ENCODE results near the gene RXFP3.
A peak's percentile ranks its signal among the peaks of the same experiment; 100 is the strongest.

The RXFP3 gene, protein sequence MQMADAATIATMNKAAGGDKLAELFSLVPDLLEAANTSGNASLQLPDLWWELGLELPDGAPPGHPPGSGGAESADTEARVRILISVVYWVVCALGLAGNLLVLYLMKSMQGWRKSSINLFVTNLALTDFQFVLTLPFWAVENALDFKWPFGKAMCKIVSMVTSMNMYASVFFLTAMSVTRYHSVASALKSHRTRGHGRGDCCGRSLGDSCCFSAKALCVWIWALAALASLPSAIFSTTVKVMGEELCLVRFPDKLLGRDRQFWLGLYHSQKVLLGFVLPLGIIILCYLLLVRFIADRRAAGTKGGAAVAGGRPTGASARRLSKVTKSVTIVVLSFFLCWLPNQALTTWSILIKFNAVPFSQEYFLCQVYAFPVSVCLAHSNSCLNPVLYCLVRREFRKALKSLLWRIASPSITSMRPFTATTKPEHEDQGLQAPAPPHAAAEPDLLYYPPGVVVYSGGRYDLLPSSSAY

GRCh38 chr5:33936381-33937016 is at the start of gene RXFP3:
TSS of gene RXFP3 (plus strand) at chr5:33936386. CDS start at chr5:33936741, 355 bp downstream.
- H3K4me3 ChIP-seq (ENCODE audit: control insufficient read depth, low read depth, low read length), result peak within 1 kb of the TSS; percentile 52
- DNase-seq (ENCODE audit: low read depth), result peak; percentile 37
- no peak for TF ChIP-seq CTCF (conservative IDR thresholded peaks at IDR 0.05; ENCODE audit: control insufficient read depth, insufficient read depth, low read depth, low read length)

GRCh38 chr5:33887268-33887667 is 48.9 kb upstream of the RXFP3 start:
- TF ChIP-seq CTCF (conservative IDR thresholded peaks at IDR 0.05; ENCODE audit: control insufficient read depth, insufficient read depth, low read depth, low read length), result no peak
- DNase-seq (ENCODE audit: low read depth), result no peak
- no peak overlapping the region for H3K4me3 ChIP-seq (ENCODE audit: control insufficient read depth, low read depth, low read length)

DNA sequence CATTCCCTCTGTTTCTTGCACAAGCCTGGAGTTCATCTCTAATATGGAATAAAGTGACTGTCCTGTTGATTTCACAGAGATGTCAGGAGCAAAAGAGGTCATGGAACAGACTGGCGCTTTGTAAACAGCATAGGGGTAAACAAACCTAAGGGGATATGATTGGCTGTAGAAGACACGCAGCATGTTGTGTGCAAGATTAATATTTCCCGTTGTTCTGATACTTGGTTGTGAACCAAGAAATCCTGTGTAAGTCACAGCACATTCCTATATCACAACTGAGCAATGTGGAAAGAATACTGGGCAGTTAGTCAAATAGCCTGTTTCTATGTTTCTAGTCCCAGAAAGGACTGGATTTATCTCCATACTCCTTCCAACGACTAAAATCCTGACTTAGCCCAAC is 47.6 kb upstream of the RXFP3 start:
- H3K4me3 ChIP-seq (ENCODE audit: control insufficient read depth, low read depth, low read length), result no peak overlapping the region
- peak; percentile 74 for DNase-seq (ENCODE audit: low read depth)
- TF ChIP-seq CTCF (conservative IDR thresholded peaks at IDR 0.05; ENCODE audit: control insufficient read depth, insufficient read depth, low read depth, low read length), result no peak

- peak; percentile 53 for DNase-seq (ENCODE audit: low read depth)
- H3K4me3 ChIP-seq (ENCODE audit: control insufficient read depth, low read depth, low read length), result peak overlapping the region; percentile 78
- peak; percentile 48 for TF ChIP-seq CTCF (conservative IDR thresholded peaks at IDR 0.05; ENCODE audit: control insufficient read depth, insufficient read depth, low read depth, low read length)
Measured at GRCh38 chr5:33890131-33891032, 45.8 kb upstream of the RXFP3 start.

DNA sequence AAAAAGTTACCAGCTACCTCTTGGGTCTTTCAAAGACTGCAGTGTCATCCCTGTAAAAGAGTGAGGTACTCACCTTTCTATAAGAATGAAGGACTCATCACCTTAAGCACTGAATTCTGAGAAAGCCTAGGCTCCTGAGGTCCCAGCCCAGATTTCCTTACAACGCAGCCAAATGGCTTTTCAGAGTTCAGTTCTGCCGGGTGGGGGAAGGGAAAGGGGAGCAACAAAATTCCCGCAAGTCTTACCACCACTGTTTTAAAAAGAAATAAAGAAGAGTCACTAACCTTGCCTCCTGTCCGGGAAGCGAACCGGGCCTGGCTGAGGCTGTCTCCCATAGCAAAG is 44.8 kb upstream of the RXFP3 start:
- H3K4me3 ChIP-seq (ENCODE audit: control insufficient read depth, low read depth, low read length), result peak overlapping the region; percentile 78
- no peak for DNase-seq (ENCODE audit: low read depth)
- no peak for TF ChIP-seq CTCF (conservative IDR thresholded peaks at IDR 0.05; ENCODE audit: control insufficient read depth, insufficient read depth, low read depth, low read length)

All from fibroblast of mammary gland (primary cell).